Measurements from ENCODE around the gene CYP1A1. TPM values are rescaled to one million over a fixed set of nuclear protein-coding genes. Genes with fewer than 3 reads are reported as not detected.

CYP1A1 gene
- total and polyA plus RNA-seq, 2 of the 13 experiments (the other 11 are each of a cell fraction or from before 2014, with no cell fraction given): 7.9 to 8.0 TPM

DNA sequence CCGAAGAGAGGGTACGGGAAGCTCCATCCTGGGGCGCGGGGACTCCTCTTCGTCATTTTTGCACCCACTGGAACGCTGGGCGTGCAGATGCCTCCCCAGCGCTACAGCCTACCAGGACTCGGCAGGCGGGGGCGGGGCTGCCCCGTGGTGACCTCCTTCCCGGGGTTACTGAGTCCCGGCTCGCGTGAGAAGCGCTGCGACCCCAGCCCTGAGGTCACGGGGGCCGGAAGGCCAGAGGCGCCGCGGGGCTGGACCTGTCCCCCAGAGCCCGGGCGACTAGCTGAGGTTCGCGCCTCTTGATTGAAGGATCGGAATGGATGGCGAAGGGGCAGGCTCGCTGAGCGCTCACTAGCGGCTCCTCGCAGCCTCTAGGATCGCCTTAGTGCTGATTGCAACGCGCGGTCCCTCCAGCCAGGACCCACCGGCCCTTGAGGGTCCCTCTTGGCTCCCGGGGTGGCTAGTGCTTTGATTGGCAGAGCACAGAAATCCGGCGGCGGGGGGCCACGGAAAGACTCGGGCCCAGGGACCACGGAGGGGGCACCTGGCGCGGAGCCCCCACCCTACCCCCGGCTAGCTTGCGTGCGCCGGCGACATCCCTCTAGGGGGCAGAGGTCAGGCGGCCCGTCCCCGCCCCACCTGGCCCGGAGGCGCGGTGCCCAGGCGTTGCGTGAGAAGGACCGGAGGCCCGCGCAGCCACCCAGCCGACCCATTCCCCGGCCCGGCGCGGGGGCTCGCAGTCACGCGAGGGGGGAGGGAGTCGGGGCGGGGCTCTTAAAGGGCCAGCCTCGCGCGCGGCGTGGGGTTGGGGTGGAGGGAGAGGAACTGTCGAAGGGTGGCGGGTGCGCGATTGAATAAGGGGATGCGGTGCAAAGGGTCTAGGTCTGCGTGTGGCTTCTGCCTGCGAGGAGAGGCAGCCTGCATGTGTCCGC lies 781 bp upstream of the CYP1A1 start (continued):
- TF ChIP-seq, protein P1, sequence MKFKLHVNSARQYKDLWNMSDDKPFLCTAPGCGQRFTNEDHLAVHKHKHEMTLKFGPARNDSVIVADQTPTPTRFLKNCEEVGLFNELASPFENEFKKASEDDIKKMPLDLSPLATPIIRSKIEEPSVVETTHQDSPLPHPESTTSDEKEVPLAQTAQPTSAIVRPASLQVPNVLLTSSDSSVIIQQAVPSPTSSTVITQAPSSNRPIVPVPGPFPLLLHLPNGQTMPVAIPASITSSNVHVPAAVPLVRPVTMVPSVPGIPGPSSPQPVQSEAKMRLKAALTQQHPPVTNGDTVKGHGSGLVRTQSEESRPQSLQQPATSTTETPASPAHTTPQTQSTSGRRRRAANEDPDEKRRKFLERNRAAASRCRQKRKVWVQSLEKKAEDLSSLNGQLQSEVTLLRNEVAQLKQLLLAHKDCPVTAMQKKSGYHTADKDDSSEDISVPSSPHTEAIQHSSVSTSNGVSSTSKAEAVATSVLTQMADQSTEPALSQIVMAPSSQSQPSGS (CRISPR knock-in tag; IDR thresholded peaks at IDR 0.05): no peak
- TF ChIP-seq GPN1 (CRISPR knock-in tag; IDR thresholded peaks at IDR 0.05; ENCODE audit: borderline replicate concordance): no peak
- no peak for TF ChIP-seq ZNF724P (CRISPR knock-in tag; IDR thresholded peaks at IDR 0.05; ENCODE audit: borderline replicate concordance)
- TF ChIP-seq REL (CRISPR knock-in tag; conservative IDR thresholded peaks at IDR 0.05): 0 out of 2 replicates have a peak, but pooled peaks have one; percentile 38
- 0 out of 2 replicates have a peak, but pooled peaks have one; percentile 20 for TF ChIP-seq ZNF879 (CRISPR knock-in tag; IDR thresholded peaks at IDR 0.05)
- no peak for TF ChIP-seq TBP (CRISPR knock-in tag; IDR thresholded peaks at IDR 0.05)
- TF ChIP-seq ZFY (CRISPR knock-in tag; IDR thresholded peaks at IDR 0.05): peak; percentile 37
- 0 out of 2 replicates have a peak, but pooled peaks have one; percentile 42 for TF ChIP-seq ELF1 (CRISPR knock-in tag; IDR thresholded peaks at IDR 0.05)
- TF ChIP-seq ZNF350 (CRISPR knock-in tag; IDR thresholded peaks at IDR 0.05; ENCODE audit: borderline replicate concordance, low read depth): 0 out of 2 replicates have a peak, but pooled peaks have one; percentile 25
- TF ChIP-seq FOXP1 (IDR thresholded peaks at IDR 0.05): no peak
- TF ChIP-seq FOXP1 (CRISPR knock-in tag; IDR thresholded peaks at IDR 0.05): no peak
- TF ChIP-seq, protein P2, sequence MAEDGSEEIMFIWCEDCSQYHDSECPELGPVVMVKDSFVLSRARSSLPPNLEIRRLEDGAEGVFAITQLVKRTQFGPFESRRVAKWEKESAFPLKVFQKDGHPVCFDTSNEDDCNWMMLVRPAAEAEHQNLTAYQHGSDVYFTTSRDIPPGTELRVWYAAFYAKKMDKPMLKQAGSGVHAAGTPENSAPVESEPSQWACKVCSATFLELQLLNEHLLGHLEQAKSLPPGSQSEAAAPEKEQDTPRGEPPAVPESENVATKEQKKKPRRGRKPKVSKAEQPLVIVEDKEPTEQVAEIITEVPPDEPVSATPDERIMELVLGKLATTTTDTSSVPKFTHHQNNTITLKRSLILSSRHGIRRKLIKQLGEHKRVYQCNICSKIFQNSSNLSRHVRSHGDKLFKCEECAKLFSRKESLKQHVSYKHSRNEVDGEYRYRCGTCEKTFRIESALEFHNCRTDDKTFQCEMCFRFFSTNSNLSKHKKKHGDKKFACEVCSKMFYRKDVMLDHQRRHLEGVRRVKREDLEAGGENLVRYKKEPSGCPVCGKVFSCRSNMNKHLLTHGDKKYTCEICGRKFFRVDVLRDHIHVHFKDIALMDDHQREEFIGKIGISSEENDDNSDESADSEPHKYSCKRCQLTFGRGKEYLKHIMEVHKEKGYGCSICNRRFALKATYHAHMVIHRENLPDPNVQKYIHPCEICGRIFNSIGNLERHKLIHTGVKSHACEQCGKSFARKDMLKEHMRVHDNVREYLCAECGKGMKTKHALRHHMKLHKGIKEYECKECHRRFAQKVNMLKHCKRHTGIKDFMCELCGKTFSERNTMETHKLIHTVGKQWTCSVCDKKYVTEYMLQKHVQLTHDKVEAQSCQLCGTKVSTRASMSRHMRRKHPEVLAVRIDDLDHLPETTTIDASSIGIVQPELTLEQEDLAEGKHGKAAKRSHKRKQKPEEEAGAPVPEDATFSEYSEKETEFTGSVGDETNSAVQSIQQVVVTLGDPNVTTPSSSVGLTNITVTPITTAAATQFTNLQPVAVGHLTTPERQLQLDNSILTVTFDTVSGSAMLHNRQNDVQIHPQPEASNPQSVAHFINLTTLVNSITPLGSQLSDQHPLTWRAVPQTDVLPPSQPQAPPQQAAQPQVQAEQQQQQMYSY (CRISPR knock-in tag; IDR thresholded peaks at IDR 0.05): 0 out of 2 replicates have a peak, but pooled peaks have one; percentile 7
- TF ChIP-seq, protein P3, sequence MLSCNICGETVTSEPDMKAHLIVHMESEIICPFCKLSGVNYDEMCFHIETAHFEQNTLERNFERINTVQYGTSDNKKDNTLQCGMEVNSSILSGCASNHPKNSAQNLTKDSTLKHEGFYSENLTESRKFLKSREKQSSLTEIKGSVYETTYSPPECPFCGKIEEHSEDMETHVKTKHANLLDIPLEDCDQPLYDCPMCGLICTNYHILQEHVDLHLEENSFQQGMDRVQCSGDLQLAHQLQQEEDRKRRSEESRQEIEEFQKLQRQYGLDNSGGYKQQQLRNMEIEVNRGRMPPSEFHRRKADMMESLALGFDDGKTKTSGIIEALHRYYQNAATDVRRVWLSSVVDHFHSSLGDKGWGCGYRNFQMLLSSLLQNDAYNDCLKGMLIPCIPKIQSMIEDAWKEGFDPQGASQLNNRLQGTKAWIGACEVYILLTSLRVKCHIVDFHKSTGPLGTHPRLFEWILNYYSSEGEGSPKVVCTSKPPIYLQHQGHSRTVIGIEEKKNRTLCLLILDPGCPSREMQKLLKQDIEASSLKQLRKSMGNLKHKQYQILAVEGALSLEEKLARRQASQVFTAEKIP (CRISPR knock-in tag; IDR thresholded peaks at IDR 0.05; ENCODE audit: borderline replicate concordance): no peak
- TF ChIP-seq FOXM1 (CRISPR knock-in tag; IDR thresholded peaks at IDR 0.05): no peak
- TF ChIP-seq, protein P4, sequence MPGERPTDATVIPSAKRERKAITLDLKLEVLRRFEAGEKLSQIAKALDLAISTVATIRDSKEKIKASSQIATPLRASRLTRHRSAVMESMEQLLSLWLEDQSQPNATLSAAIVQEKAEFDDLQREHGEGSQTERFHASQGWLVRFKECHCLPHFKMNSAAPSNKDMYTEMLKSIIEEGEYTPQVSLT (CRISPR knock-in tag; IDR thresholded peaks at IDR 0.05; ENCODE audit: borderline replicate concordance, low read depth): no peak
- TF ChIP-seq ZNF274 (CRISPR knock-in tag; IDR thresholded peaks at IDR 0.05): 0 out of 2 replicates have a peak, but pooled peaks have one; percentile 51
- TF ChIP-seq, protein P5, sequence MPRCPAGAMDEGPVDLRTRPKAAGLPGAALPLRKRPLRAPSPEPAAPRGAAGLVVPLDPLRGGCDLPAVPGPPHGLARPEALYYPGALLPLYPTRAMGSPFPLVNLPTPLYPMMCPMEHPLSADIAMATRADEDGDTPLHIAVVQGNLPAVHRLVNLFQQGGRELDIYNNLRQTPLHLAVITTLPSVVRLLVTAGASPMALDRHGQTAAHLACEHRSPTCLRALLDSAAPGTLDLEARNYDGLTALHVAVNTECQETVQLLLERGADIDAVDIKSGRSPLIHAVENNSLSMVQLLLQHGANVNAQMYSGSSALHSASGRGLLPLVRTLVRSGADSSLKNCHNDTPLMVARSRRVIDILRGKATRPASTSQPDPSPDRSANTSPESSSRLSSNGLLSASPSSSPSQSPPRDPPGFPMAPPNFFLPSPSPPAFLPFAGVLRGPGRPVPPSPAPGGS (CRISPR knock-in tag; IDR thresholded peaks at IDR 0.05): peak; percentile 73; the same call in 1 of the 2 replicates
- no peak for TF ChIP-seq HNRNPH1 (optimal IDR thresholded peaks at IDR 0.05; ENCODE audit: low read depth, low read length)
- no peak for TF ChIP-seq RFXANK (CRISPR knock-in tag; IDR thresholded peaks at IDR 0.05)
